ENCODE results near the gene IL17C. TPM values are rescaled to one million over a fixed set of nuclear protein-coding genes. Genes with fewer than 3 reads are reported as not detected.

IL17C gene
- total and polyA plus RNA-seq, 4 donors: 0.14 to 1.8 TPM; not detected in 2

- no peak for DNase-seq
- Histone ChIP-seq H3K9me3 (ENCODE audit: control insufficient read depth in 4 of 4, insufficient read depth in 3 of 4, low read length in 3 of 4) (no peaks in the 10 kb centered on the region), H3K27ac (ENCODE audit: low read depth in 1 of 2, low read length in 1 of 2) (no peak overlapping the region), H3K4me3 (no peak overlapping the region), H3K9ac (ENCODE audit: insufficient read depth in 1 of 2, low read length in 2 of 2) (no peak overlapping the region), H3K27me3 (ENCODE audit: control insufficient read depth in 3 of 3, insufficient read depth in 3 of 3, low read length in 2 of 3) (peaks cover 0 to 10% (median 0%) of the 10 kb centered on the region in 3 donors), H3K4me1 (ENCODE audit: control insufficient read depth in 5 of 5, insufficient read depth in 5 of 5, low read length in 5 of 5) (peaks cover 0 to 2% (median 0%) of the 10 kb centered on the region in 5 donors), H3K36me3 (ENCODE audit: control insufficient read depth in 4 of 4, insufficient read depth in 4 of 4, low read length in 4 of 4) (no peaks in the 10 kb centered on the region)
- WGBS, 2 donors: 75 to 80% methylated on average over 13 of the region's 13 CpGs
- ATAC-seq (ENCODE audit: insufficient read depth, low FRiP score): no peak
- TF ChIP-seq CTCF (IDR thresholded peaks at IDR 0.05; ENCODE audit: control extremely low read depth, extremely low read depth): no peak
Observed at GRCh38 chr16:88677721-88678120, 39.3 kb downstream of the IL17C start.

- TF ChIP-seq CTCF (IDR thresholded peaks at IDR 0.05; ENCODE audit: control extremely low read depth, extremely low read depth): no peak
- 65 to 87% methylated on average over 32 of the region's 32 CpGs for WGBS, 2 donors
Observed at GRCh38 chr16:88678224-88678979, 40.0 kb downstream of the IL17C start.

GRCh38 chr16:88680554-88681083 lies 42.2 kb downstream of the IL17C start:
- Histone ChIP-seq H3K36me3 (ENCODE audit: control insufficient read depth in 4 of 4, insufficient read depth in 4 of 4, low read length in 4 of 4) (no peaks in the 10 kb centered on the region), H3K9me3 (ENCODE audit: control insufficient read depth in 4 of 4, insufficient read depth in 3 of 4, low read length in 3 of 4) (no peaks in the 10 kb centered on the region), H3K4me1 (ENCODE audit: control insufficient read depth in 5 of 5, insufficient read depth in 5 of 5, low read length in 5 of 5) (peaks cover 0 to 2% (median 0%) of the 10 kb centered on the region in 5 donors), H3K9ac (ENCODE audit: insufficient read depth in 1 of 2, low read length in 2 of 2) (no peak overlapping the region), H3K4me3 (no peak overlapping the region), H3K27ac (ENCODE audit: low read depth in 1 of 2, low read length in 1 of 2) (no peak overlapping the region), H3K27me3 (ENCODE audit: control insufficient read depth in 3 of 3, insufficient read depth in 3 of 3, low read length in 2 of 3) (peaks cover 0 to 30% (median 15%) of the 10 kb centered on the region in 3 donors)
- TF ChIP-seq CTCF (IDR thresholded peaks at IDR 0.05; ENCODE audit: control extremely low read depth, extremely low read depth): no peak
- ATAC-seq (ENCODE audit: insufficient read depth, low FRiP score): no peak
- 86 to 92% methylated on average over 5 of the region's 5 CpGs for WGBS, 2 donors
- DNase-seq: no peak

More at GRCh38 chr16:88678224-88678979, 40.0 kb downstream of the IL17C start:
- no peaks in the 10 kb centered on the region for H3K36me3 ChIP-seq (ENCODE audit: control insufficient read depth in 4 of 4, insufficient read depth in 4 of 4, low read length in 4 of 4)
- H3K4me3 ChIP-seq: no peak overlapping the region
- DNase-seq: no peak
- no peaks in the 10 kb centered on the region for H3K9me3 ChIP-seq (ENCODE audit: control insufficient read depth in 4 of 4, insufficient read depth in 3 of 4, low read length in 3 of 4)
- ATAC-seq (ENCODE audit: insufficient read depth, low FRiP score): no peak
- H3K27me3 ChIP-seq (ENCODE audit: control insufficient read depth in 3 of 3, insufficient read depth in 3 of 3, low read length in 2 of 3): peaks cover 0 to 10% (median 0%) of the 10 kb centered on the region in 3 donors
- no peak overlapping the region for H3K9ac ChIP-seq (ENCODE audit: insufficient read depth in 1 of 2, low read length in 2 of 2)
- H3K27ac ChIP-seq (ENCODE audit: low read depth in 1 of 2, low read length in 1 of 2): no peak overlapping the region
- peaks cover 0 to 2% (median 0%) of the 10 kb centered on the region in 5 donors for H3K4me1 ChIP-seq (ENCODE audit: control insufficient read depth in 5 of 5, insufficient read depth in 5 of 5, low read length in 5 of 5)

All from lung (tissue), 12 donors.